Body of pancreas (tissue), 4 donors: Measurements from ENCODE around the gene DENND1A. TPM values are rescaled to one million over a fixed set of nuclear protein-coding genes. Genes with fewer than 3 reads are reported as not detected.
"Not testable (repeated sequence)": the region's sequence is repeated elsewhere in the genome, so short reads cannot be mapped to it uniquely, and the experiment has no call there.

Experiments
- ATAC-seq: fragments of 150-250 bp; one replicate; pipeline ENCODE4 v1.9.1; 2016
- DNase-seq, 4 donors: peaks; one replicate each; pipeline ENCODE4 v3.0.0-alpha.2; 2019
- H3K27ac ChIP-seq, 4 donors: fragments of 200-600 bp; sonication (generic); 1 replicate in 3 of 4; 2 replicates in 1 of 4; pipeline versions ENCODE4 v1.5.1 to v1.6.1; 2016 to 2019; ENCODE audit warnings: mild to moderate bottlenecking in 1 of 4, mixed read lengths in 1 of 4, moderate library complexity in 1 of 4
- H3K27me3 ChIP-seq, 2 donors: fragments of 200-600 bp; sonication (generic); one replicate each; pipeline ENCODE4 v1.6.0; 2016; ENCODE audit warnings: mild to moderate bottlenecking in 1 of 2
- H3K36me3 ChIP-seq, 2 donors: fragments of 200-600 bp; sonication (generic); replicated peaks in 1 of 2; 2 replicates each; pipeline ENCODE4 v1.5.1; 2016; ENCODE audit warnings: low read depth in 2 of 2; ENCODE audit not compliant: insufficient read depth in 1 of 2
- H3K4me1 ChIP-seq: fragments of 200-600 bp; sonication (generic); one replicate; pipeline ENCODE4 v1.6.0; 2016
- H3K4me3 ChIP-seq, 2 donors: fragments of 200-600 bp; sonication (generic); 1 replicate in 1 of 2; 2 replicates in 1 of 2; pipeline ENCODE4 v1.5.1; 2016 to 2019
- H3K9me3 ChIP-seq, 3 donors: fragments of 200-600 bp; sonication (generic); 1 replicate in 2 of 3; 2 replicates in 1 of 3; pipeline ENCODE4 v1.5.1; 2016
- POLR2A ChIP-seq, 3 donors: fragments of 450-650 bp; IDR thresholded peaks; one replicate each; pipeline ENCODE4 v1.6.1; 2016; ENCODE audit warnings: antibody characterized with exemption in 3 of 3, mild to moderate bottlenecking in 2 of 3
- WGBS, 2 donors: methylation state at CpG; one replicate each; pipeline ENCODE4 v1.1.5; 2017; 5-methylcytosine and 5-hydroxymethylcytosine counted together
- intact Hi-C: fragments of 100-400 bp; cut with DNase I; formaldehyde crosslinking; loops from one replicate; pipeline ENCODE4 v1.15.1; 2023
- total RNA-seq, 2 donors: library from RNA; depleted of rRNA; stranded (reverse); fragments of >200 nt; gene quantifications; one replicate each; pipeline ENCODE4 v1.1.0, GENCODE V29; 2016
- TF ChIP-seq, protein P1 (sequence below), 7 experiments: fragments of 450-650 bp in 4 of 7; fragments of 200-600 bp in 3 of 7; sonication (generic) in 3 of 7; IDR thresholded peaks; one replicate each; pipeline ENCODE4 v1.5.1; 2016 to 2019; ENCODE audit warnings: antibody characterized with exemption in 7 of 7

Gene DENND1A
- total RNA-seq, 2 donors from 2014 or later = 7.6 to 8.6 TPM

DNA sequence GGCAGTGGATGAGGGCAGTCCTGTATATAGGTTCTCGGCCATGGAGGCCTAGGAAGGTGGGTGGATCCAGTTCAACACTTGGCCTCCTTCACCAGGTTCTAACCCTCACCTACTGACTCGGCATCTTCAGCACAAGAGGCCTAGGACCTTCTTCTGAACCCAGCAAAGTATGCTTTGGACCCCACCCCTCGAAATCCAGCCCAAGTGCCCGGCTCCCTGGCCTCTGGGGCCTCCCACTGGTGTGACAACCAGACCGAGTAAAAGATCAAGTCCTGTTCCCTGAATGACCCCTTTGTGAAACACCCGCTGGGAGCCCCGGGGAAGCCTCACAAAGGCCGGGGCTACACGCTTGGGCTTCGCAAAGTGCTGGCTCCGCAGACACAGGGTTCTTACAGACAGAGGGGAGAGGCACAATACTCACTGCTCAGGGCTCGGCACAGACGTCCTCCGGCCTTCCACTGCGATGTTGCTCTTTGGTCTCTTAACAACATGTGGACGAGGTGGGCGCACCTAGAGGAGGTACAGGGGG is 526.9 kb downstream of the DENND1A start:
- Histone ChIP-seq H3K27ac (no peak overlapping the region), H3K27me3 (no peaks in the 10 kb centered on the region), H3K4me3 (no peak overlapping the region), H3K4me1 (no peaks in the 10 kb centered on the region), H3K9me3 (no peaks in the 10 kb centered on the region), H3K36me3 (no peaks in the 10 kb centered on the region)
- intact Hi-C loops = no loop called here
- DNase-seq = no peak
- no peak for ATAC-seq
- 88 to 91% methylated on average over 6 to 17 of the region's 17 CpGs for WGBS, 2 donors
- TF ChIP-seq, protein P1, sequence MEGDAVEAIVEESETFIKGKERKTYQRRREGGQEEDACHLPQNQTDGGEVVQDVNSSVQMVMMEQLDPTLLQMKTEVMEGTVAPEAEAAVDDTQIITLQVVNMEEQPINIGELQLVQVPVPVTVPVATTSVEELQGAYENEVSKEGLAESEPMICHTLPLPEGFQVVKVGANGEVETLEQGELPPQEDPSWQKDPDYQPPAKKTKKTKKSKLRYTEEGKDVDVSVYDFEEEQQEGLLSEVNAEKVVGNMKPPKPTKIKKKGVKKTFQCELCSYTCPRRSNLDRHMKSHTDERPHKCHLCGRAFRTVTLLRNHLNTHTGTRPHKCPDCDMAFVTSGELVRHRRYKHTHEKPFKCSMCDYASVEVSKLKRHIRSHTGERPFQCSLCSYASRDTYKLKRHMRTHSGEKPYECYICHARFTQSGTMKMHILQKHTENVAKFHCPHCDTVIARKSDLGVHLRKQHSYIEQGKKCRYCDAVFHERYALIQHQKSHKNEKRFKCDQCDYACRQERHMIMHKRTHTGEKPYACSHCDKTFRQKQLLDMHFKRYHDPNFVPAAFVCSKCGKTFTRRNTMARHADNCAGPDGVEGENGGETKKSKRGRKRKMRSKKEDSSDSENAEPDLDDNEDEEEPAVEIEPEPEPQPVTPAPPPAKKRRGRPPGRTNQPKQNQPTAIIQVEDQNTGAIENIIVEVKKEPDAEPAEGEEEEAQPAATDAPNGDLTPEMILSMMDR (IDR thresholded peaks at IDR 0.05) = no peak
- TF ChIP-seq POLR2A (IDR thresholded peaks at IDR 0.05) = no peak

DNA sequence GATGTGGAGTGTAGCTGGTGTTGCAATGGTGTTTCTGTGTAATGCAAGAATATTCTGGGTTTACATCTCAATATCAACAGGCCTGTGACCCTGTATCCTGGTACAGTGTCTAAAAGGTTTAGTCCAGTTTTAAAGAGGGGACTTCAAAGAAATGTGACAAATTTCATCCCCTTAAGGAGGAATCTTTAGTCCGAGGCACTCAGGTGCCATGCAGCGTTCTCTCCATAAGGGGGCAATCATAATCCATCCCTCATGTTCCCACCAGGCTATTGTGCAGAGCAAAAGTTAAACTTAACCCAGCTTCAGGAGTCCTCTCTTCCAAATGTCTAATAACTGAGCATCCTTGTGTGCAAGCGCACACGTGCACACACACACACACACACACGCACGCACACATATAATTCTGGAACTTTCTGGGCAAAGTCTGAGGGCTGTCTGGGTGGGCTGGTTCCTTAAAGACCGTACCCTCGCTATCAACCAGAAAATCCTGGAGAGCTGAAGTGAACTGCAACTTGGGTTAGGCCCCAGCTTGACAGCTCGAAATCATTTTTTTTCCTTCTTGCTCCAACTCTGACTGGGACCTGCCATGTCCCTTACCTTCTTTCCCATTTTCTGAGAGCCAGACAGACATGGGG is 527.9 kb downstream of the DENND1A start:
- no peak for ATAC-seq

GRCh38 chr9:123400926-123401503 is 528.9 kb downstream of the DENND1A start:
- DNase-seq = no peak
- Histone ChIP-seq H3K4me3 (no peak overlapping the region), H3K36me3 (no peaks in the 10 kb centered on the region), H3K27ac (no peak overlapping the region), H3K9me3 (no peaks in the 10 kb centered on the region), H3K27me3 (no peaks in the 10 kb centered on the region), H3K4me1 (no peaks in the 10 kb centered on the region)
- no peak for ATAC-seq
- TF ChIP-seq POLR2A (IDR thresholded peaks at IDR 0.05) = no peak
- TF ChIP-seq, protein P1 (IDR thresholded peaks at IDR 0.05) = no peak
- 86% methylated on average over 13 of the region's 13 CpGs for WGBS, 2 donors
- intact Hi-C loops = no loop called here

More for the DNA sequence above, 527.9 kb downstream of the DENND1A start:
- DNase-seq = no peak
- Histone ChIP-seq H3K27me3 (no peaks in the 10 kb centered on the region), H3K4me3 (no peak overlapping the region), H3K27ac (no peak overlapping the region), H3K4me1 (no peaks in the 10 kb centered on the region), H3K9me3 (no peaks in the 10 kb centered on the region), H3K36me3 (no peaks in the 10 kb centered on the region)
- no peak for TF ChIP-seq POLR2A (IDR thresholded peaks at IDR 0.05)
- TF ChIP-seq, protein P1 (IDR thresholded peaks at IDR 0.05) = peak; percentile 10 to 49 (median 32)
- WGBS, 2 donors = 70 to 77% methylated on average over 9 of the region's 9 CpGs
- intact Hi-C loops = no loop called here

GRCh38 chr9:123399803-123400378 is 530.0 kb downstream of the DENND1A start:
- DNase-seq = no peak
- Histone ChIP-seq H3K27me3 (no peaks in the 10 kb centered on the region), H3K4me3 (no peak overlapping the region), H3K36me3 (no peaks in the 10 kb centered on the region), H3K4me1 (no peaks in the 10 kb centered on the region), H3K27ac (no peak overlapping the region), H3K9me3 (no peaks in the 10 kb centered on the region)
- 73 to 75% methylated on average over 11 of the region's 11 CpGs for WGBS, 2 donors
- TF ChIP-seq, protein P1 (IDR thresholded peaks at IDR 0.05) = peak in 1 of 7 experiments; percentile 21
- TF ChIP-seq POLR2A (IDR thresholded peaks at IDR 0.05) = no peak
- intact Hi-C loops = no loop called here
- ATAC-seq = no peak

DNA sequence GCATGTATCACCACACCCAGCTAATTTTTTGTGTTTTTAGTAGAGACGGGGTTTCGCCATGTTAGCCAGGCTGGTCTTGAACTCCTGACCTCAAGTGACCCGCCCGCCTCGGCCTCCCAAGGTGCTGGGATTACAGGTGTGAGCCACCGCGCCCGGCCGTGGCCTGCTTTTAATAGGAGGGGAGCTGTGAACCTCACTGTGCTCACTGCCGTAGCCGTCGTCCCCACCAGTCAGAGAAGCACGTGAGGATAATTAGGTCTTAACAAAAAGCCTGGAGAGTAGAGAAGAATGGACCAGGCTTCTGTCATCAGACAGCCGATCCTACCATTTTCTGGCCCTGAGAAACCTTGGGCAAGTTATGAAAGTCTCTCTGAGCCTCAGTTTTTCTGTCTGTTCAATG is 531.0 kb downstream of the DENND1A start:
- H3K27ac ChIP-seq, H3K9me3 ChIP-seq, H3K27me3 ChIP-seq, intact Hi-C loops, ATAC-seq, H3K36me3 ChIP-seq, H3K4me3 ChIP-seq, H3K4me1 ChIP-seq, DNase-seq: not testable (repeated sequence)
- 90 to 95% methylated on average over 13 to 14 of the region's 14 CpGs for WGBS, 2 donors
